HCT116 (cell line): ENCODE data around the gene GYS1. TPM values are rescaled to one million over a fixed set of nuclear protein-coding genes. Genes with fewer than 3 reads are reported as not detected.

ENCODE experiments used
- ATAC-seq: fragments of 200-7000 bp; cut with Tn5 transposase; 2 replicates; pipeline ENCODE4 v1.9.1; 2020; ENCODE audit warnings: mild to moderate bottlenecking, moderate library complexity
- BruUV-seq: library from RNA; stranded (reverse); fragments of 400-500 nt; replicated peaks from 2 replicates; lab custom pipeline; 2021; lab: Mats Ljungman, UMichigan
- CTCF ChIA-PET: fragments of 300-600 bp; sonication (Branson Sonifier 250); formaldehyde crosslinking; loops from one replicate; lab custom pipeline; 2021; ENCODE audit warnings: antibody characterized with exemption; lab: Charles Lee
- POLR2A ChIA-PET: fragments of 300-600, 350-600 bp; sonication (Branson Sonifier 250); formaldehyde crosslinking; loops from one replicate; lab custom pipeline; 2021; ENCODE audit warnings: antibody characterized with exemption; lab: Charles Lee
- RAD21 ChIA-PET, 2 experiments: fragments of 300-600 bp; sonication (Branson Sonifier 250); formaldehyde crosslinking; loops; one replicate each; lab custom pipeline; 2023; ENCODE audit warnings: low total read pairs in 2 of 2; ENCODE audit not compliant: uncharacterized antibody in 2 of 2, unreplicated experiment in 2 of 2, low non-redundant PET in 1 of 2; lab: Charles Lee
- DNase-seq: peaks from one replicate; pipeline ENCODE4 v3.0.0-alpha.2; 2010; ENCODE audit warnings: low read depth, low spot score
- H2AFZ ChIP-seq: fragments of 200-600 bp; shearing (Covaris generic), sonication (generic); 2 replicates; pipeline ENCODE4 v1.6.1; 2017; ENCODE audit warnings: low read depth, mixed run types, mixed read lengths, antibody characterized with exemption, low read length; ENCODE audit not compliant: poor library complexity, severe bottlenecking
- H3K27ac ChIP-seq: 2 replicates; pipeline ENCODE4 v1.5.1; 2012; ENCODE audit warnings: low read depth, low read length
- H3K27me3 ChIP-seq: fragments of 200-600 bp; sonication (generic); 2 replicates; pipeline ENCODE4 v1.6.1; 2016; ENCODE audit warnings: mixed run types, low read length, mixed read lengths; ENCODE audit not compliant: insufficient read depth
- H3K36me3 ChIP-seq, 2 experiments: fragments of 200-500 bp in 1 of 2; fragments of 200-600 bp in 1 of 2; sonication (Bioruptor generic) in 1 of 2; sonication (generic) in 1 of 2; 2 replicates each; pipeline versions ENCODE4 v1.5.1 to v1.6.1; 2014 to 2016; ENCODE audit warnings: low read length in 2 of 2, inconsistent platforms in 1 of 2, mixed read lengths in 1 of 2, mixed run types in 1 of 2; ENCODE audit not compliant: insufficient read depth in 2 of 2, control insufficient read depth in 1 of 2
- H3K4me1 ChIP-seq, 2 experiments: fragments of 200-600 bp in 1 of 2; sonication (generic) in 1 of 2; 2 replicates each; pipeline versions ENCODE4 v1.5.1 to v1.6.1; 2012 to 2017; ENCODE audit warnings: low read length in 2 of 2, inconsistent platforms in 1 of 2, mild to moderate bottlenecking in 1 of 2, mixed read lengths in 1 of 2, mixed run types in 1 of 2, moderate library complexity in 1 of 2; ENCODE audit not compliant: insufficient read depth in 2 of 2, control insufficient read depth in 1 of 2
- H3K4me2 ChIP-seq: fragments of 200-600 bp; sonication (generic); 2 replicates; pipeline ENCODE4 v1.6.1; 2017; ENCODE audit warnings: mixed run types, low read length, mixed read lengths
- H3K4me3 ChIP-seq, 2 experiments: fragments of 200-600 bp in 1 of 2; sonication (generic) in 1 of 2; replicated peaks in 1 of 2; 2 replicates each; pipeline ENCODE4 v1.5.1; 2011 to 2016; ENCODE audit warnings: low read length in 2 of 2, control low read depth in 1 of 2, low read depth in 1 of 2, mild to moderate bottlenecking in 1 of 2, mixed read lengths in 1 of 2, mixed run types in 1 of 2
- H3K79me2 ChIP-seq: fragments of 200-600 bp; sonication (generic); 2 replicates; pipeline ENCODE4 v1.6.1; 2017; ENCODE audit warnings: mild to moderate bottlenecking, mixed run types, low read length, moderate library complexity, mixed read lengths; ENCODE audit not compliant: insufficient read depth
- H3K9ac ChIP-seq: fragments of 200-600 bp; sonication (generic); 2 replicates; pipeline ENCODE4 v1.6.1; 2016; ENCODE audit warnings: low read length, mixed read lengths
- H3K9me2 ChIP-seq: fragments of 200-600 bp; sonication (generic), shearing (Covaris generic); 2 replicates; pipeline ENCODE4 v1.6.1; 2017; ENCODE audit warnings: mixed run types, mild to moderate bottlenecking, moderate library complexity; ENCODE audit not compliant: insufficient read depth
- H3K9me3 ChIP-seq, 2 experiments: fragments of 200-500 bp in 1 of 2; fragments of 200-600 bp in 1 of 2; sonication (Bioruptor generic) in 1 of 2; sonication (generic) in 1 of 2; 2 replicates each; pipeline ENCODE4 v1.6.1; 2014 to 2017; ENCODE audit warnings: low read length in 2 of 2, mixed read lengths in 2 of 2, inconsistent platforms in 1 of 2, low read depth in 1 of 2, mild to moderate bottlenecking in 1 of 2, mixed run types in 1 of 2, moderate library complexity in 1 of 2; ENCODE audit not compliant: control insufficient read depth in 1 of 2, insufficient read depth in 1 of 2
- H4K20me1 ChIP-seq: fragments of 200-600 bp; sonication (generic), shearing (Covaris generic); 2 replicates; pipeline ENCODE4 v1.6.1; 2017; ENCODE audit warnings: mixed run types, mild to moderate bottlenecking, moderate library complexity; ENCODE audit not compliant: insufficient read depth
- ELF1 ChIP-seq: IDR thresholded peaks from 2 replicates; pipeline ENCODE4 v1.6.1; 2012; ENCODE audit warnings: low read depth, borderline replicate concordance
- EZH2phosphoT487 ChIP-seq: fragments of 200-600 bp; IDR thresholded peaks from 2 replicates; pipeline ENCODE4 v1.6.1; 2018; ENCODE audit warnings: antibody characterized with exemption, borderline replicate concordance
- FOSL1 ChIP-seq: IDR thresholded peaks from 2 replicates; pipeline ENCODE4 v1.6.1; 2012; ENCODE audit warnings: low read depth
- JUND ChIP-seq: IDR thresholded peaks from 2 replicates; pipeline ENCODE4 v1.6.1; 2012
- MAX ChIP-seq: IDR thresholded peaks from 2 replicates; pipeline ENCODE4 v1.6.1; 2012
- POLR2A ChIP-seq: IDR thresholded peaks from 2 replicates; pipeline ENCODE4 v1.7.0; 2011; ENCODE audit warnings: borderline replicate concordance; ENCODE audit not compliant: insufficient read depth, insufficient read length; ENCODE audit errors: extremely low read depth
- POLR2AphosphoS5 ChIP-seq: IDR thresholded peaks from 2 replicates; pipeline ENCODE4 v1.6.1; 2011; ENCODE audit warnings: mild to moderate bottlenecking, low read depth, low read length, moderate library complexity
- SIN3A ChIP-seq: IDR thresholded peaks from 2 replicates; pipeline ENCODE4 v1.6.1; 2012; ENCODE audit warnings: low read depth
- SP1 ChIP-seq: IDR thresholded peaks from 2 replicates; pipeline ENCODE4 v1.6.1; 2012; ENCODE audit warnings: low read depth
- YY1 ChIP-seq: IDR thresholded peaks from 2 replicates; pipeline ENCODE4 v1.6.1; 2011; ENCODE audit warnings: low read length, low read depth, moderate library complexity, mild to moderate bottlenecking; ENCODE audit not compliant: insufficient replicate concordance; ENCODE audit errors: extremely low read depth
- ZBTB33 ChIP-seq: IDR thresholded peaks from 2 replicates; pipeline ENCODE4 v1.6.1; 2011; ENCODE audit warnings: mild to moderate bottlenecking, low read length, moderate library complexity; ENCODE audit not compliant: insufficient replicate concordance; ENCODE audit errors: extremely low read depth
- ZFX ChIP-seq: fragments of 450-650 bp; IDR thresholded peaks from 2 replicates; pipeline ENCODE4 v1.6.1; 2017
- ZNF274 ChIP-seq: fragments of 200-500 bp; sonication (Bioruptor generic); IDR thresholded peaks from 2 replicates; pipeline ENCODE4 v1.6.1; 2014; ENCODE audit warnings: mild to moderate bottlenecking, low read depth, low read length, inconsistent platforms
- intact Hi-C: fragments of 100-400 bp; cut with micrococcal nuclease; formaldehyde crosslinking; loops from 2 replicates; pipeline ENCODE4 v1.10.0; 2022
- total RNA-seq: library from RNA; stranded (reverse); gene quantifications from one replicate; pipeline ENCODE4 v1.2.1, GENCODE V29; 2021; ENCODE audit not compliant: unreplicated experiment

Gene GYS1
- total RNA-seq, 1 experiment from 2014 or later, result 50.7 TPM

- ChIA-PET POLR2A (interaction anchor here (0.6 to 1.5 kb wide), 7 partner anchors 16 to 84 kb away, joined by 3 to 7 read pairs (median 3); partner anchors contain the start of genes DHDH, NUCB1 and PPP1R15A), CTCF (interaction anchor here (1.2 kb wide), 1 partner anchor 16 kb away, joined by 5 read pairs; no protein-coding TSS in a partner anchor), RAD21 (no interaction called here)
- H3K9me2 ChIP-seq, result no peaks in the 10 kb centered on the region
- DNase-seq, result peak; percentile 95
- peak within 1 kb of the TSS; percentile 92 for H3K27ac ChIP-seq
- no peaks in the 10 kb centered on the region for H3K27me3 ChIP-seq
- TSS peak; percentile 54 for BruUV-seq
- TF ChIP-seq YY1 (peak; percentile 99), ZBTB33 (peak; percentile 85), POLR2A (peak; percentile 72), JUND (no peak), ZFX (peak; percentile 33; the same call in 1 of the 2 replicates), MAX (peak; percentile 94), EZH2phosphoT487 (no peak), ZNF274 (no peak), SP1 (peak; percentile 52), FOSL1 (no peak), POLR2AphosphoS5 (peak; percentile 71; the same call in 1 of the 2 replicates), ELF1 (no peak), SIN3A (peak; percentile 85)
- peak; percentile 91 for ATAC-seq
- H3K4me2 ChIP-seq, result peak within 1 kb of the TSS; percentile 76
- H2AFZ ChIP-seq, result peak within 1 kb of the TSS; percentile 4
- intact Hi-C loops, result no loop called here
- peak within 1 kb of the TSS; percentile 94 for H3K9ac ChIP-seq
- peaks cover 0 to 4% of the 10 kb centered on the region in 2 experiments; a peak in 1 of 4 replicates for H3K36me3 ChIP-seq
- H3K9me3 ChIP-seq, result no peaks in the 10 kb centered on the region
- H3K4me3 ChIP-seq, result peak within 1 kb of the TSS; percentile 81 to 98
- no peaks in the 10 kb centered on the region for H4K20me1 ChIP-seq
- H3K4me1 ChIP-seq, result peaks cover 5 to 19% of the 10 kb centered on the region in 2 experiments; a peak in 3 of 4 replicates
- H3K79me2 ChIP-seq, result peaks cover 16% of the 10 kb centered on the region
Observed at GRCh38 chr19:48954595-48955307, 38.4 kb downstream of the GYS1 start, which contains the start of gene BAX. BAX (plus strand) TSS chr19:48954875; CDS start chr19:48954929, 54 bp downstream.
